Body of pancreas (tissue), 4 donors: ENCODE measurements around the gene G3BP2.

Experiments
- CTCF ChIP-seq, 7 experiments: fragments of 450-650 bp in 4 of 7; fragments of 200-600 bp in 3 of 7; sonication (generic) in 3 of 7; IDR thresholded peaks; one replicate each; pipeline ENCODE4 v1.5.1; 2016 to 2019; ENCODE audit warnings: antibody characterized with exemption in 7 of 7
- POLR2A ChIP-seq, 3 donors: fragments of 450-650 bp; IDR thresholded peaks; one replicate each; pipeline ENCODE4 v1.6.1; 2016; ENCODE audit warnings: antibody characterized with exemption in 3 of 3, mild to moderate bottlenecking in 2 of 3

GRCh38 chr4:75637827-75638226 is 35.4 kb downstream of the G3BP2 start:
- TF ChIP-seq POLR2A (IDR thresholded peaks at IDR 0.05): no peak
- TF ChIP-seq CTCF (IDR thresholded peaks at IDR 0.05): no peak
